Jurkat, Clone E6-1 (cell line): ENCODE data around the gene KRT34.

Source experiments
- DNase-seq: peaks from one replicate; pipeline ENCODE4 v3.0.0-alpha.2; 2011; ENCODE audit warnings: low read depth, low spot score
- H3K4me3 ChIP-seq: 2 replicates; pipeline ENCODE4 v1.5.1; 2011; ENCODE audit warnings: mild to moderate bottlenecking, low read length, control low read depth, moderate library complexity

The KRT34 gene

DNA sequence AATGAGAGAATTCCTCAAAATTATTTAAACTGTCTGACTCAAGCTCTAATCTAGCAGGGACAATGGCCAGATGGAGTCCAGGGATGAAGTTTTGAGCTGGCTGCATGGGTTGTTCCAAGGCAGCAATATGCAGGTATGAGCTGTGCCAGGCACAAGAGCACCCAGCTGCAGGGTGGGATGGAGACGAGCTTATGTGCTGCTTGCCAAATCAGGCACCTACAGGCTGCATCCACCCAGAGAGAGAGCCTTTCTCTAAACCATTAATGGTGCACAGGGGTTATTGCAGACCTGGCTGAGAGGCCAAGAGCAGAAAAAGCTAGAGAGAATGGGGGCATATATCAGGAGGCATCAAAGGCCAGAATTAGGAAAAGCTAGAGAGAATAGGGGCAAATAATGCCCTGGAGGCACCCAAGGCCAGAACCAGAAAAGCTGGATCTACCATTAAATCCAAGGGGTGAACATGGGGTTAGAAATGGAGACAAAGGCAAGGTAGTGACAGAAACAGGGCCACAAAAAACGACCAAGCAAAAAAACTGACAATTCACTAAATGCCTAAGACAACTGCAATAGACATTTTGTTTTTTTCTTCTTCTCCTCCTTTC, 42.4 kb downstream of the KRT34 start:
- no peak overlapping the region for H3K4me3 ChIP-seq
- DNase-seq, result no peak

DNA sequence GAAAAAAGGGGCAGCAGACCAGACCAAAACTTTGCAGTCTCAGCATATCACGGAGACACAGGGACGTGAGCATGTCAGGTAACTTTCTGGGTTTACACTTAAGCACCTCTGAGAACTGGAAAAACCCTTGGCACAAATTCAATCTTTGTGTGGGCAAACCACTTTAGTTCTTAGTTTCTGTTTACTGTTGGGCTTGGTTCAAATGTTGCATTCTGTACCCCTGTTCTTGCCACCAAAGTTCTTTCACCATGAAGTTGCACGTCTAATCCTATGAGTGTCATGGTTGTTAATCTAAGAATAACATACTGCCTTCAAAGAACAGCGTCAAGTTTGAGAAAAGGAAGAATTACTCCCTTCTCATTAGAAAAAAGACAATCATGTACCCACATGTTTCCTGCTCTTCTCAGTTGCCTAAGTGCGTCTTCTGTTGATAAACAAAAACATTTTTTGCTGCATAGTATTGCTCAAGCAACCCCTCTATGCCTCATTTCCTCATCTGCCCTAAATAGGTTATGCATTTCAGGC, 43.1 kb downstream of the KRT34 start:
- no peak overlapping the region for H3K4me3 ChIP-seq
- DNase-seq, result no peak

DNA sequence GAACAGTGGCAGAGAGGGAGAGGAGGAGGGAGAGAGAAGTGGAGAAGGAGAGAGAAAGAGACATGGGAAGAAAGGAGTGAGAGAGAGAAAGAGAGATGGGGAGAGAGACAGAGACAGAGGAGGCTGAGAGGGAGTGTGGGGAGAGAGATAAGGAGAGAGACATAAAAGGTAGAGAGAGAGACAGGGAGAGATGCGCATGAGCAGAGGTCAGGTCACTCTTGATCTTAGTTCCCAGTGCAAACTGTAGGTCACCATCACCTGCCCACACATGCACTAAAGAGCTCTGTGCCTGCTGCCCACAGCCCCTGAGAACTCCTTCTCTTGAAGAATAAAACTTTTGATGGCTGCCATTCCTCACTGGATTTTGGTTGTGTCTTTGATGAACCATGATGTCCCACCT, 46.4 kb downstream of the KRT34 start:
- no peak overlapping the region for H3K4me3 ChIP-seq
- DNase-seq, result no peak

DNA sequence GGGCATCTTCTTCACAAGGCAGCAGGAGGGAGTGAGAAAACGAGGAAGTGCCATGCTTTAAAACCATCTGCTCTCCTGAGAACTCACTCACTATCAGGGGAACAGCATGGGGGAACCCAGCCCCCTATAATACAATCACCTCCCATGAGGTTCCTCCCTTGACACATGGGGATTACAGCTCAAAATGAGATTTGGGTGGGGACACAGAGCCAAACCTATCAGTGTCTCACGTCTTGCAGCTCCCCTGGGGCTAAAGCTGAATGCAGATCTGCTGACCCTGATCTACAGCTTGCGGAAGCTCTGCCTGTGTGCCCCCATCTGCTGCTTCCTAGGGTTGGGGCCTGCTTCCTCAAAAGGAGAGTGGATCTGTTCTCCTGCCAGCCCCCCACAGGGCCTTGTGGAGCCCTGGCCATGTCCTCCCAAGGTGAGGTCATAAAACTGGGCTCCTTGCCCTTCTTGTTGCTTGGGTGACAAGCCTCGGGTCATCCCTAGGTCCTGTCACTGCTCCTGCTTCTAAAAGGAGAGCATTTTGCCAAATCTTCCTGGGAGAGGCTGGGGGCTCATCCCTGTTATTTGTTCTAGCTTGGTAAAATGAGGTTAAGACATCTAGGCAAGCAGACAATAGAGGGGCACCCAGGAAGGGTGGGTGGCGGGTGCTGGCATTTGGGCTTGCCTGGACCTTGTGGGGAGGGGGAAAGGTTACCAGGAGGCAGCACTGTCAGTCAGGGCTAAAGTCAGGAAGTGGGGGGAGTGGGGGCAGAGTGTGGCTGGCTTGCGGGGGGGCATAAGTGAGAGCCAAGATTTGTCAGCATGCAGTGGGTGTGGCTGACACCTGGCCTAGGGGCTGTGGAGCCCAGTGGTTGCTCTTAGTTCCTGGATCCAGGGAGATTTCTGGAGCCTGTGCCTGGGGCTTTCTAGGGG, 47.5 kb downstream of the KRT34 start:
- no peak for DNase-seq
- H3K4me3 ChIP-seq, result no peak overlapping the region

DNA sequence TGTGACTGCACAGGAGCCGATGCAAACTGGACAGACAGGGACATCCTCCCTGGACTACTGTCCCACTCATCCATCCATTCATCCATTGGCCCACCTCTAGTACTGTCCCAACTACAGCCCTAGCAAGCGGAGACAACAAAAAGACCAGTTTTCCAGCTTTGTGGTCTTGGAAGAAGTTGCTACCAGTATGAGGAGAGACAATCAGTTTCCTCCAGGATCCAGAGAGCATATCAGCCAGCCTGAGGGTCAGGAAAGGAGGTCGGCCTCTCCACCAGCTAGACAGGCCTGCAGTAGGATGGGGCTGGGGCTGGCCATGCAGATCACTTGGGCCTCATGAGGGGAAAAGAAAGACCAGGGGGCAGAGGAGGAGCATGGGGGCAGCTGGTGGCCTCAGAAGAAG, 48.3 kb downstream of the KRT34 start:
- H3K4me3 ChIP-seq, result no peak overlapping the region
- no peak for DNase-seq

DNA sequence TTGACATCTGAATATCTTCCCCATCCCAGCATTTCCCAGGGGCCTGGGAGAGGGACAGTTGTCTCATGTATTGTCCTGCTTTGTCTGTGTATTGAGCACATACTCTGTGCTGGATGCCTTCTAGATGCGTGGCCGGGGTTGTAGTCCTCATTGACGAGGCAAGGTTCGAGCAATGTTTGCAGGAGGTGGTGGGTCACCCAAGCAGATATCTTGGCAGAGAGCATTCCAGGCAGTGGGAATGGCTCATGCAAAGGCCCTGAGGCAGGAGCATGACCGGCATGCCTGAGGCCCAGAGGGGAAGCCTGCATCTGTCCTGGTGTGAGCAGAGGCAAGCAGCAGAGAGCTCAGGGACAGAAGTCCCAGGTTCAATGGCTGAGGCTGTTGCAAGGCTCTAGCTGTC, 49.0 kb downstream of the KRT34 start:
- no peak overlapping the region for H3K4me3 ChIP-seq
- no peak for DNase-seq

DNA sequence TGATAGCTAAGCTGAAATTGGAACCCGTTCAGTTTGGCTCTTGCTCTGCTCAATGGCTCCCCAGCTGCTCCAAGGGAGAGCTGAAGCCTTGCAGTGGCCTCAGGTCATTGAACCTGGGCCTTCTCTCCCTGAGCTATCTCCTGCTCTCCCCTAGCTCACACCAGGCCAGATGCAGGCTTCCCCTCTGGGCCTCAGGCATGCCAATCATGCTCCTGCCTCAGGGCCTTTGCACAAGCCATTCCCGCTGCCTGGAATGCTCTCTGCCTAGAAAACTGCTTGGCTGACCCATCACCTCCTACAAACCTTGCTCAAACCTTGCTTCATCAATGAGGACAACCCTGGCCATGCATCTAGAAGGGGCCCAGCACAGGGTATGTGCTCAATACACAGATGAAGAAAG, 49.9 kb downstream of the KRT34 start:
- no peak for DNase-seq

DNA sequence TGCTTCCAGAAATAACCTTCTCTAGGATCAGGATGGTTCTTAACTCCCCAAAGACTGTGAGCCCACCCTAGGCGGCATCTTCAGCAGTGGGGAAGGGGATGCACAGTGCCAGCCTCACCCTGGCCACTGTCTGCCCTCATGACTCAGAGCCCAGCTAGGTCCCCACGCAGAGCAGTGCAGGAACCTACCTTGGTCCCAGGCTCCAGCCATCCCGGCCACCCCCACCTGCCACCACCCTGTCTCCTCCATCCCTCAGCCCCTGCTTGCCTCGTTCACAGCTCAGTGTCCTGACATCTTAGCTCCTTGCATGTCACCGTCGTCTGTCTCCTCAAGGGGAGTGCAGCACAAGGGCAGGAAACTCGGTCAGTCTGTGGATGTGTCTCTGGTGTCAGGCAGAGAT, 50.5 kb downstream of the KRT34 start:
- DNase-seq, result no peak

More for the DNA sequence above, 49.9 kb downstream of the KRT34 start:
- H3K4me3 ChIP-seq, result no peak overlapping the region

DNA sequence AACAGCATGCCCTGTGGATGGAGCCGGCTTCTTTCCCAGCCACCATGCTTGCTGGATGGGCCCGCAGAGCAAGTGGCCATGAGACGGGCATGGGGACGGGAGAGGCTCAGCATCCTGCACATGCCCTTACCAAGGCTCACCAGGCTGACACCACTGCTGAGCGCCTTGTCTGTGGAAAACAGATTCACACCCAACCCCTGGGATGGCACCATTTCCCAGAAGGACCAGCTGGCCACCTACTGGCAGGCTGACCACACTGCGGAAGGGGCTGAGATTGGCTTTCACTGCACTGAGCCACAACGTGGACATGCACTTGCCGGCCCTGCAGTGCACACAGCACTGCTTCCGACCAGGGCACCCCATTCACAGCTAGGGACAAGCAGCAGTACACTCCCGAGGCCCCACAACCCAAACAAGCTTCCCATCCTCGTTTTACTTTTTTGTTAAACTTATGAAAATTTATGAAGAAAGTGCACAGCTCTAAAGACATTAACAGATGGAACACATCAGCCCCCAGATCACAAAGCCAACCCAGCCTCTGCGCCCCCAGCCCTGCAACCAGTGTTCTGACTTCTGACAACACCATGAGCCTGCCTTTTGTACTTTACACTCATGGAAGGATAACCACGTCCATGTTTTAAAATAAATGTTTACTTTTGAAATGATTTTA, 52.7 kb downstream of the KRT34 start:
- H3K4me3 ChIP-seq, result no peak overlapping the region
- DNase-seq, result no peak

More for the DNA sequence above, 50.5 kb downstream of the KRT34 start:
- H3K4me3 ChIP-seq, result no peak overlapping the region

DNA sequence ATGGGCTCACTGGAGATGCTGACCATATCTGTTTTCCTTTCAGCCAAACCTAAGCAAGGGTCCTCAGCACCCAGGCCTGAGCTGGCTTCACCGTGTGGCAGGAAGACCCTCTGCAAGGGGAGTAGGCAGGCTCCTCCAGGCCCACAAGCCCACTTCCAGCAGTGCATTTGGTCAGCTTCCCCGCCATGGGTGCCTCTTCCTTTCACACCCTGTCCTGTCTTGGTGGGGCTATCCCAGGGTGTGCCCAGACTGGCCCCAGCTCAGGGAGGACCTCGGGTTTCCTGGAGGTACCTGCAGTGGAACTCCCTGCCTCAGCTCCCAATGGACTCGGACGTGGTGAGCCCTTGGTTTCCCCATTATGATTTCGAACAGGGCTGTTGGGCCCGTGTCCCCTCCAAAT, 53.9 kb downstream of the KRT34 start:
- no peak for DNase-seq
- no peak overlapping the region for H3K4me3 ChIP-seq
